ENCODE data around the gene SLC12A7.
"Not testable (repeated sequence)": the region's sequence is repeated elsewhere in the genome, so short reads cannot be mapped to it uniquely, and the experiment has no call there.

The SLC12A7 gene

DNA sequence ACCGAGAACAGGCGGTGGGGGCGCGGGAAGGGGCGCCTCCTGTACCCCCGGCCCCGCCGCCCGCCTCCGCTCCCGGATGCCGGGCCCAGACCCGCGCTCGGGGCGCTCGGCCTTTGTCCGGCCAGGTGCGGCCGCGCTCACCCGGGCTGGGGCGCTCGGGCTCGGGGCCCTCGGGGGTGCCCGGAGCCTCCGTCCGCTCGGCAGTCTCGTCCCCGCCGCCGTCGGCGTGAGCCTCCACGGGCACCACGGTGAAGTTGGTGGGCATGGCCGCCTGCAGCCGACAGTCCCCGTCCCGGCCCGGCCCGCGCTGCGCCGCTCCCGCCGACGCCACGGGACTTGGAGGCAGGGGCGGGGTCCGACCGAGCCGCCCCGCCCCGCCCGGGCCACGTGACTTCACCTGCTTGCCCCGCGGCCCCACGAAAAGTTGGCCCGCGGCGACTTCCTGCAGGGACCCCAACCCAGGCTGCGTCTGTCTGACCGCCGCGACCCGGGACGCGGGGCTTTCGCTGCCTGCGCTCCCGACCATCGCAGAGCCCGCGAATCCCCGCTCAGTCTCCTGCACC, at the start of gene SLC12A7:
Gene SLC12A7 (minus strand): TSS at position 337 of the 563 bp plus-strand sequence. CDS start 72 bp downstream, at position 265.
- DNase-seq: peak; percentile 19

DNA sequence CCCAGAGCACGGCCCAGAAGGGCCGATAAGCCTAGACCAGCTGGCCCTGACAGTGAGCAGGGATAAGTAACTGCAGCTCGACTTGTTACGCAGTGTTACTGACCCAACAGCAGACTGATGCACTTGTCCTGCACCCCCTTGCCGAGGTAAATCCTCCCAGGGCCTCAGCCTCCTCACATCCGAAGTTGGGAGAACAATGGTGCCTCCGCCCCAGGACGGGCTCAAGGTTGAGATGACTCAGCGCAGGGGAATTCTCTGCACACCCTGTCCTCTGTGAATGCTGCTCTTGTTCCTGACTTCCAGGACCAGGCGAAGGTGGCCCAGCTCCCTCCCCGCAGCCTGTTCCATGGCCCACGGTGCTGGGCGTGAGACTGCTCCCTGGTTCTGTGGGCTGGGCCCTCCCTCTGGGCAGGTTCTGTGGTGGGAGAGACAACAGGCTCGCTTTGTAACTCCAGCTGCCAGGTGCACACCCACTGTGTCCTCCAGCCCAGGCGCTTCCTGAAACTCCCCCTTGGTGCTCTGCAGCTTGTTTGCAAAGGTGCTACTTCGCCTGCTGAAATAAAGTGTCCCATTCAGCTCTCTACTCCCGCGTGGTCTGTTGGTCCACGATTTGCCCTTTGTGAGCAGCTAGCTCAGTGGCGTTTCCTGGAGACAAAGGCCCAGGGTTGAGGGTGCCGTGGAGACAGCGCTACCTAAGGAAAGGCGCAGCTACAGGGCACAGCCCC, 49.4 kb upstream of the SLC12A7 start:
- no peak for DNase-seq

DNA sequence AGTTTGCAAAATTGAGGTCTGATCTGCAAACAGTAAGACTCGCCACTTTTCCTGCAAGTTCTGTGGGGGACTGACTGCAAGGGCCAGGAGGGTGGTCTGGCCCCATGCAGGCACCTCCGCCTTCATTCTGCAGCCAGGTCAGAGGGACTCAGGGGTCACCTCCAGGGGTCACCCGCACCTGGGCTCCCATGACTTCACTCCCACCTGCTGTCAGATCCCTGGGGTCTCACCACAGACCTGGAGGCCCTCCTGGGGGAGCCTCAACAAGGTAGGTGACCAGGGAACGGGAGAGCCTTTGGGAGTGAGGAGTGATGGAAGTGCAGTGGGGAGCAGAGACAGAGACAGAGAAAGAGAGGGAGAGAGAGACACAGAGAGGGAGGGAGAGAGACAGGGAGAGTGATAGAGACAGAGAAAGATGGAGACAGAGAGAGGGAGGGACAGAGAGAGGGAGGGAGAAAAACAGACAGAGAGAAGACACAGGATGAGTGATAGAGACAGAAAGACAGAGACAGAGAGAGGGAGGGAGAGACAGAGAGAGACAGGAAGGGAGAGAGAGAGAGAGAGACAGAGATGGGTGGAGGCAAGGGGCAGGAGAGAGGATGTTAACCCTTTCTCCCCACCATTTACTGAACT, 48.0 kb upstream of the SLC12A7 start:
- no peak for DNase-seq

- DNase-seq: no peak
Measured at GRCh38 chr5:1159341-1159675, 47.4 kb upstream of the SLC12A7 start.

- no peak for DNase-seq
Measured at GRCh38 chr5:1158647-1159340, 46.9 kb upstream of the SLC12A7 start.

GRCh38 chr5:1157461-1157986, 45.7 kb upstream of the SLC12A7 start:
- not testable (repeated sequence) for DNase-seq

GRCh38 chr5:1156754-1157460, 45.0 kb upstream of the SLC12A7 start:
- no peak for DNase-seq

DNA sequence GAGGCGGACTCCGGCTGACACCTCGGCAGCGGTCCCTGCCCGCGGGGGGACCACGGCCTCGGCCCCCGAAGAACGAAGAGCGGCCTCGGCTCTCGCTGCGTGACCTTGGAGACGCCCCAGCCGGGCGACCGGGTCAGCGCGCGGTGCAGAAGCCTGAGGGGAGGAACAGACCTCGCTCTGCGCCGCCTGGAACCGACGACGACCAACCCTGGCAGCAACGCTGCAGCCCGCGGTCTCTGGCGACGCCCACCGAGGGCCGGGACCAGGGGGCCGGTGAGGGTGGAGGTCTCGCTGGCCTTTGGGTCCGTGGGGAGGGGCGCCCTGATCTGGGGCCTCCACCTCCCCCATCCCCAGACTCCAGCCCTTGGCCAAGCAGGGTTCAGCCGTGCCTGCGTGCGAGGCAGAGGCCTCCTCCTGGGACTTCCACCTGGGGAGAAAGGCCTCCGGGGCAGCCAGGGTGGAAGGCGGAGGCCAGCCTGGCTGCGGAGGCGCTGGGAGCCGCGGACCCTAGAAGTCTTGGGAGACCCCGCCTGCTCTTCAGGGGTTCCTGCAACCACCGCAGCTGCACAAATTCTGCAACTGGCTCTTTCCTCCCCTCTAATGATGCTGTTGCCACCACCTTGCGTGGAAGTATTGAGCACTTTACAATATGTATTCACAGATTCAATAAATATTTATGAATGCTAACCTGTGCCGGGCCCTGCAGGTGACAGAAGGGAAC, 44.3 kb upstream of the SLC12A7 start:
- no peak for DNase-seq

GRCh38 chr5:1155191-1156032, 43.5 kb upstream of the SLC12A7 start:
- no peak for DNase-seq

GRCh38 chr5:1153428-1153827, 41.6 kb upstream of the SLC12A7 start:
- no peak for DNase-seq

GRCh38 chr5:1152771-1153282, 41.0 kb upstream of the SLC12A7 start:
- DNase-seq: no peak

DNA sequence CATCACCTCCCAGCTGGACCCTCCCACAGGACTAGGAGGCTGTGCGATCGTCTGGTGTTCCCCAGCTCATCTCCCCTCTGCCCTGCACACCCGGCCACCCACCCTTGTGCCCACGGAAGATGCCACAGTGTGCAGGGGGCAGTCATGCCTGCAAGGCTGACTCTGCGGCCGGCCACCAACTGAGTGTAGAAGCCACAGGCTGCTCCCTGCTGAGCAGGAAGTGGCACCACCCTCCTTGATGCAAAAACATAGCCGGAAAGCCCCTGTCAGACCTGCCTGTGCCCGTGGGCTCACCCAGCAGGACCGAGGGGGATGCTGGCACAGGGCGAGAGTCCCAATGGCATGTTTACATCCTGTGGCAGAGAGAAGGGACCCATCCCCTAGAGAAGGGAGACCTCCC, 40.3 kb upstream of the SLC12A7 start:
- DNase-seq: no peak

DNA sequence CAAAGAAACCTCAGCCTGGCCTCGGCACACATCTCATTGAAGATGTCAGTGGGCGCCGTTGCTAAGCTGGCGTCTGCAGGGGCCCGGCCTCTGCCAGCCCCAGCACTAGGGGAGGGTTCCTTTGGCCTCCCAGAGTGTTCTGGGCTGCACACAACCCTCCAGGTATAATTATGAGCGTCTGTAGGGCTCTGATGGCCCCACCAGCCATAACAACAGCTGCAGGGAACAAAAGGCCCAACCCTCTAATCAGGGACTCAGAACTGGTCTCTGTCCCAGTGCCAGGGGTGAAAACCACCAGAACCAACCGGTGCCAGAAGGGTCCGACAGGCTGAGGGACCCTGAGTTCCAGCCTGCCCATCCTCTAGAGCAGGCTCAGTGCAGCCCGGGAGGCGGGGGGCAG, 39.5 kb upstream of the SLC12A7 start:
- no peak for DNase-seq

DNA sequence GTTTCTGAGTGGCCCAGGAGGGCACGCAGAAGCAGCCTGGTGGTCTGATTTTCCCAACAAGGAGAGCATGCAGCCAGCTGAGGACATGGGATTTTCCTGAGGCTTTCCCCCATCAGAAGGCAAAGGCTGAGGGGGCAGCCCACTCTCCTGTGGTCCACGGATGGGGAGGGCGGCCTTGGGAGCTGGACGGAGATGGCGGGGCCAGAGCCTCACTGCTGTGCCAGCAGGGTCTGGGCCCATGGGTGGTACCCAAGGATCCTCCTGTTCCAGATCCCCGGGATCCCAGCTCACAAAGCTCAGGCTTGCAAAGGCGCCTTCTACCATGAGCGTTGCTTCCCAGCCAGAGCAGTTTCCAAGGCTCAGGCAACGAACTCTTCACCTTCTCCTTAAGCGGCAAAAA, 39.0 kb upstream of the SLC12A7 start:
- DNase-seq: no peak

- DNase-seq: no peak
Measured at GRCh38 chr5:1144638-1145396, 33.0 kb upstream of the SLC12A7 start.

DNA sequence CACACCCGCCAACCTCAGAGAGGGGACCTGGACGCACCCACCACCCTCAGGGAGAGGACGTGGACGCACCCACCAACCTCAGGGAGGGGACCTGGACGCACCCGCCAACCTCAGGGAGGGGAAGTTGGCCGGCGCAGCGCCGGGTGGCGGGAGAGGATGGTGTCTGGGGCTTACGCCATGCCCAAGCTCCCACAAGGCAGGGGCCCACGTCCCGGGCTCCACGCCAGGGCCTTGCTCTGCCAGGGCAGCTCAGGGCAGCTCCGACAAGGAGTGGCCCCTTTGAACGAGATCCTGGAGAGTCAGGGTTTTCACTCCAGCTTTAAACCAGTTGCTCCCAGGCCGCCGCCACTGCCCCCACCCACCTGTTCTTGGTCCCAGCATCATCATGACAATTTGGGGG, 32.2 kb upstream of the SLC12A7 start:
- DNase-seq: no peak

DNA sequence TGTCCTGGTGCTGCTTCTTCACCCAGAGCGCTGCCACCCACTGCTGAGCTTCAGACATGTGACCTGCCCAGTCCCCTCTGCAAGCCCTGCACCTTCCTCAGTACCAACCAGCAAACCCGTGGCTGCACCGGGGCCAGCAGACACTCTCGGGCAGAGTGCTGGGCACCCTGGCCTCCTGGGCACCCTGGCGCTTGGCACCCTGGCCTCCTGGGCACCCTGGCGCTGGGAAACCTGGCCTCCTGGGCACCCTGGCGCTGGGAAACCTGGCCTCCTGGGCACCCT, 31.7 kb upstream of the SLC12A7 start:
- no peak for DNase-seq

GRCh38 chr5:1142886-1143669, 31.2 kb upstream of the SLC12A7 start:
- DNase-seq: no peak

DNA sequence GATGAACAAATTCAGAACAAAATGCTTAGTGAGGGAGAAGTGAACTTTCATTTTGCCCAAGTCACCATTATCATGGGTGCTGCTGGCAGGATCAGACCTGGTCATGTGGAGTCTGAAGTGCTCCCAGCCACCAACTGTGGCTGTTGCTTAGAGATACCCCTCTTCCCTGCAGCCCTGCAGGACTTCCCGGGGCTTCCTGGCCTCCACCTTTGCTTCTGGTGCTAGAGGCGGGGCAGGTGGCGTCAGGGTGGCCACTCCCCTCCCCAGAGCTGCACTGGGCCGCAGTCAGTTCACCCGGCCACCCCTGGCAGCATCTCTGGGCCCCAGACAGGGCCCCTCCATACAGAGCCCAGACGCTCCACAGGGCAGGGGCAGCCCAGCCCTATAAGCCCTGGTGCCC, 30.0 kb upstream of the SLC12A7 start:
- no peak for DNase-seq

GRCh38 chr5:1140818-1141189, 28.9 kb upstream of the SLC12A7 start:
- no peak for DNase-seq

Data from fibroblast of skin of right biceps (primary cell).